Thyroid gland (tissue), 4 donors: ENCODE measurements around the gene SPARC.

Experiments
- POLR2A ChIP-seq, 2 donors: fragments of 450-650 bp; IDR thresholded peaks; one replicate each; pipeline ENCODE4 v1.6.1; 2017; ENCODE audit warnings: antibody characterized with exemption in 2 of 2, mild to moderate bottlenecking in 2 of 2, moderate library complexity in 1 of 2
- TF ChIP-seq, protein P1 (sequence below), 6 experiments: fragments of 200-600 bp in 3 of 6; fragments of 450-650 bp in 3 of 6; sonication (generic) in 3 of 6; IDR thresholded peaks; one replicate each; pipeline ENCODE4 v1.5.1; 2016 to 2019; ENCODE audit warnings: antibody characterized with exemption in 6 of 6, mild to moderate bottlenecking in 2 of 6, inconsistent platforms in 1 of 6, moderate library complexity in 1 of 6

DNA sequence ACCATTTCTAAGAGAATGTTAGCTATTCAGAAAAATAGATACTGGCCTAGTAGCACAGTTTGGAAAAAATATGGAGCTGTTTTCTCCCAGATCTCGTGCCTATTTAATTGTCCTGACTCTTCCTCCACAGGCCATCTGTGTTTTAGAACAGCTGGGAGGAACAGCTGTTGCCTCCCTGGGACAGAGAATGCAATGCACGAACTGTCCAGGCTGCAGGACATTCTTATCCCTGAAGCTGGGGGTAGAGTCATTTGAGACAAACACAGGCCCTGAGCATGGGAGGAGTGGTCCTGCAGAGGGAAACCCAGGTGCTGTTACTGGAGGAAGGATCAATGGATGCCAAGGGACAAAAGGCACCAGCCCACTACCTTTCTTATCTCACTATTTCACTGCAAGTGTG, 20.9 kb upstream of the SPARC start:
- TF ChIP-seq, protein P1, sequence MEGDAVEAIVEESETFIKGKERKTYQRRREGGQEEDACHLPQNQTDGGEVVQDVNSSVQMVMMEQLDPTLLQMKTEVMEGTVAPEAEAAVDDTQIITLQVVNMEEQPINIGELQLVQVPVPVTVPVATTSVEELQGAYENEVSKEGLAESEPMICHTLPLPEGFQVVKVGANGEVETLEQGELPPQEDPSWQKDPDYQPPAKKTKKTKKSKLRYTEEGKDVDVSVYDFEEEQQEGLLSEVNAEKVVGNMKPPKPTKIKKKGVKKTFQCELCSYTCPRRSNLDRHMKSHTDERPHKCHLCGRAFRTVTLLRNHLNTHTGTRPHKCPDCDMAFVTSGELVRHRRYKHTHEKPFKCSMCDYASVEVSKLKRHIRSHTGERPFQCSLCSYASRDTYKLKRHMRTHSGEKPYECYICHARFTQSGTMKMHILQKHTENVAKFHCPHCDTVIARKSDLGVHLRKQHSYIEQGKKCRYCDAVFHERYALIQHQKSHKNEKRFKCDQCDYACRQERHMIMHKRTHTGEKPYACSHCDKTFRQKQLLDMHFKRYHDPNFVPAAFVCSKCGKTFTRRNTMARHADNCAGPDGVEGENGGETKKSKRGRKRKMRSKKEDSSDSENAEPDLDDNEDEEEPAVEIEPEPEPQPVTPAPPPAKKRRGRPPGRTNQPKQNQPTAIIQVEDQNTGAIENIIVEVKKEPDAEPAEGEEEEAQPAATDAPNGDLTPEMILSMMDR (IDR thresholded peaks at IDR 0.05) = no peak
- TF ChIP-seq POLR2A (IDR thresholded peaks at IDR 0.05) = no peak
